Uterus (tissue), 4 donors: ENCODE data around the gene AIP. TPM values are rescaled to one million over a fixed set of nuclear protein-coding genes. Genes with fewer than 3 reads are reported as not detected.

Source experiments
- DNase-seq, 2 donors: peaks; one replicate each; pipeline ENCODE4 v3.0.0-alpha.2; 2019 to 2020
- H3K27ac ChIP-seq, 2 donors: fragments of 200-600 bp; sonication (generic); 1 replicate in 1 of 2; 2 replicates in 1 of 2; pipeline ENCODE4 v1.5.1; 2016 to 2018
- H3K27me3 ChIP-seq, 2 donors: fragments of 200-600 bp; sonication (generic); one replicate each; pipeline ENCODE4 v1.5.1; 2018 to 2019; ENCODE audit warnings: control low read depth in 1 of 2
- H3K36me3 ChIP-seq, 2 donors: fragments of 200-600 bp; sonication (generic); one replicate each; pipeline ENCODE4 v1.5.1; 2019; ENCODE audit warnings: control low read depth in 1 of 2
- H3K4me1 ChIP-seq, 2 donors: fragments of 200-600 bp; sonication (generic); one replicate each; pipeline ENCODE4 v1.5.1; 2018 to 2019; ENCODE audit warnings: control low read depth in 1 of 2
- H3K4me3 ChIP-seq, 2 donors: fragments of 200-600 bp; sonication (generic); 1 replicate in 1 of 2; 2 replicates in 1 of 2; pipeline ENCODE4 v1.5.1; 2018 to 2019; ENCODE audit warnings: mild to moderate bottlenecking in 1 of 2
- H3K9me3 ChIP-seq, 2 donors: fragments of 200-600 bp; sonication (generic); one replicate each; pipeline ENCODE4 v1.5.1; 2019; ENCODE audit warnings: control low read depth in 1 of 2
- POLR2A ChIP-seq, 2 donors: fragments of 450-650 bp; IDR thresholded peaks; one replicate each; pipeline ENCODE4 v1.6.1; 2016; ENCODE audit warnings: antibody characterized with exemption in 2 of 2, mild to moderate bottlenecking in 1 of 2, moderate library complexity in 1 of 2
- intact Hi-C: fragments of 100-400 bp; cut with DNase I; formaldehyde crosslinking; loops from one replicate; pipeline ENCODE4 v1.15.1; 2023; ENCODE audit warnings: low total_unique reads
- total RNA-seq, 4 donors: library from RNA; depleted of rRNA in 3 of 4; stranded (reverse); fragments of >200 nt in 3 of 4; gene quantifications; one replicate each; pipeline versions ENCODE4 v1.1.0 to v1.2.4, GENCODE V29; 2014 to 2023
- TF ChIP-seq, protein P1 (sequence below), 4 experiments: fragments of 200-600 bp in 2 of 4; fragments of 450-650 bp in 2 of 4; sonication (generic) in 2 of 4; IDR thresholded peaks; one replicate each; pipeline ENCODE4 v1.5.1; 2016 to 2019; ENCODE audit warnings: antibody characterized with exemption in 4 of 4, mild to moderate bottlenecking in 2 of 4, moderate library complexity in 1 of 4
- donor health status: DM: yes; HTN: yes; CAD: no.

The AIP gene
- total RNA-seq, 4 donors from 2014 or later, result 52.9 to 131 (median 85.5) TPM

DNA sequence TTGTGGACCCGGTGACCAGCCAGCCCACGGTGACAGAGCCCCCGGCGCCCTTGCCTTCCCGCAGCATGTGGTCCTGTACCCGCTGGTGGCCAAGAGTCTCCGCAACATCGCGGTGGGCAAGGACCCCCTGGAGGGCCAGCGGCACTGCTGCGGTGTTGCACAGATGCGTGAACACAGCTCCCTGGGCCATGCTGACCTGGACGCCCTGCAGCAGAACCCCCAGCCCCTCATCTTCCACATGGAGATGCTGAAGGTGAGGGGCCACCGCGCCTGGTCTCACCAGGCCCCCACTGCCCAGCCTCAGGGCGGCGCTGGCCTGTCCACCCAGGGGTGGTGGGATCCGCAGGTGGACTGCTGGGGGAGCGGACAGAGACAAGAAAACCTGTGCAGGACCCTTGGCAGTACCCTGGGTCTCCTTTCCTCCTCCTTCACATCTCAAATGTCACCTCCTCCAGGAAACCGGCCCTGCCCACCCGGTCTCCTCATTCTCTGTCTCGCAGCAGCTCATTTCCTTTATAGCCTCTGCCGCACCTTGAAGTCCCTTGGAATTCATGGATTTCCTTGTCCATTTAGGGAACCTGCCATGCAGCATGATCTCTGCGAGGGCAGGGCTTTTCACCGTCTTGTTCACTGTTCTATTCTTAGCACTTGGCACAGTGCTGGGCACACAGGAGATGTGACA is 6.5 kb downstream of the AIP start:
- no peak overlapping the region for H3K27ac ChIP-seq
- no peak for DNase-seq
- H3K27me3 ChIP-seq, result no peaks in the 10 kb centered on the region
- TF ChIP-seq, protein P1, sequence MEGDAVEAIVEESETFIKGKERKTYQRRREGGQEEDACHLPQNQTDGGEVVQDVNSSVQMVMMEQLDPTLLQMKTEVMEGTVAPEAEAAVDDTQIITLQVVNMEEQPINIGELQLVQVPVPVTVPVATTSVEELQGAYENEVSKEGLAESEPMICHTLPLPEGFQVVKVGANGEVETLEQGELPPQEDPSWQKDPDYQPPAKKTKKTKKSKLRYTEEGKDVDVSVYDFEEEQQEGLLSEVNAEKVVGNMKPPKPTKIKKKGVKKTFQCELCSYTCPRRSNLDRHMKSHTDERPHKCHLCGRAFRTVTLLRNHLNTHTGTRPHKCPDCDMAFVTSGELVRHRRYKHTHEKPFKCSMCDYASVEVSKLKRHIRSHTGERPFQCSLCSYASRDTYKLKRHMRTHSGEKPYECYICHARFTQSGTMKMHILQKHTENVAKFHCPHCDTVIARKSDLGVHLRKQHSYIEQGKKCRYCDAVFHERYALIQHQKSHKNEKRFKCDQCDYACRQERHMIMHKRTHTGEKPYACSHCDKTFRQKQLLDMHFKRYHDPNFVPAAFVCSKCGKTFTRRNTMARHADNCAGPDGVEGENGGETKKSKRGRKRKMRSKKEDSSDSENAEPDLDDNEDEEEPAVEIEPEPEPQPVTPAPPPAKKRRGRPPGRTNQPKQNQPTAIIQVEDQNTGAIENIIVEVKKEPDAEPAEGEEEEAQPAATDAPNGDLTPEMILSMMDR (IDR thresholded peaks at IDR 0.05), result no peak
- TF ChIP-seq POLR2A (IDR thresholded peaks at IDR 0.05), result no peak
- no peak overlapping the region for H3K4me3 ChIP-seq
- H3K9me3 ChIP-seq, result no peaks in the 10 kb centered on the region
- intact Hi-C loops, result no loop called here
- no peaks in the 10 kb centered on the region for H3K4me1 ChIP-seq
- H3K36me3 ChIP-seq, result no peaks in the 10 kb centered on the region

- Histone ChIP-seq H3K9me3 (no peaks in the 10 kb centered on the region), H3K27me3 (no peaks in the 10 kb centered on the region), H3K4me3 (no peak overlapping the region), H3K4me1 (no peaks in the 10 kb centered on the region), H3K27ac (no peak overlapping the region), H3K36me3 (no peaks in the 10 kb centered on the region)
- no peak for DNase-seq
- intact Hi-C loops, result no loop called here
- TF ChIP-seq POLR2A (IDR thresholded peaks at IDR 0.05), result no peak
- TF ChIP-seq, protein P1 (IDR thresholded peaks at IDR 0.05), result no peak
Observed at GRCh38 chr11:67489885-67490726, 7.3 kb downstream of the AIP start.

DNA sequence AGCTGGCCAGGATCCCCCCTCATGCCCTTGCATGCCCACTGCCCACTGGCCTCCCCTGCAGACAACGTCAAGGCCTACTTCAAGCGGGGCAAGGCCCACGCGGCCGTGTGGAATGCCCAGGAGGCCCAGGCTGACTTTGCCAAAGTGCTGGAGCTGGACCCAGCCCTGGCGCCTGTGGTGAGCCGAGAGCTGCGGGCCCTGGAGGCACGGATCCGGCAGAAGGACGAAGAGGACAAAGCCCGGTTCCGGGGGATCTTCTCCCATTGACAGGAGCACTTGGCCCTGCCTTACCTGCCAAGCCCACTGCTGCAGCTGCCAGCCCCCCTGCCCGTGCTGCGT is 7.9 kb downstream of the AIP start:
- H3K27ac ChIP-seq, result no peak overlapping the region
- H3K27me3 ChIP-seq, result no peaks in the 10 kb centered on the region
- no peak for TF ChIP-seq POLR2A (IDR thresholded peaks at IDR 0.05)
- TF ChIP-seq, protein P1 (IDR thresholded peaks at IDR 0.05), result no peak
- H3K36me3 ChIP-seq, result no peaks in the 10 kb centered on the region
- no peak for DNase-seq
- H3K9me3 ChIP-seq, result no peaks in the 10 kb centered on the region
- no peaks in the 10 kb centered on the region for H3K4me1 ChIP-seq
- H3K4me3 ChIP-seq, result no peak overlapping the region
- intact Hi-C loops, result no loop called here

DNA sequence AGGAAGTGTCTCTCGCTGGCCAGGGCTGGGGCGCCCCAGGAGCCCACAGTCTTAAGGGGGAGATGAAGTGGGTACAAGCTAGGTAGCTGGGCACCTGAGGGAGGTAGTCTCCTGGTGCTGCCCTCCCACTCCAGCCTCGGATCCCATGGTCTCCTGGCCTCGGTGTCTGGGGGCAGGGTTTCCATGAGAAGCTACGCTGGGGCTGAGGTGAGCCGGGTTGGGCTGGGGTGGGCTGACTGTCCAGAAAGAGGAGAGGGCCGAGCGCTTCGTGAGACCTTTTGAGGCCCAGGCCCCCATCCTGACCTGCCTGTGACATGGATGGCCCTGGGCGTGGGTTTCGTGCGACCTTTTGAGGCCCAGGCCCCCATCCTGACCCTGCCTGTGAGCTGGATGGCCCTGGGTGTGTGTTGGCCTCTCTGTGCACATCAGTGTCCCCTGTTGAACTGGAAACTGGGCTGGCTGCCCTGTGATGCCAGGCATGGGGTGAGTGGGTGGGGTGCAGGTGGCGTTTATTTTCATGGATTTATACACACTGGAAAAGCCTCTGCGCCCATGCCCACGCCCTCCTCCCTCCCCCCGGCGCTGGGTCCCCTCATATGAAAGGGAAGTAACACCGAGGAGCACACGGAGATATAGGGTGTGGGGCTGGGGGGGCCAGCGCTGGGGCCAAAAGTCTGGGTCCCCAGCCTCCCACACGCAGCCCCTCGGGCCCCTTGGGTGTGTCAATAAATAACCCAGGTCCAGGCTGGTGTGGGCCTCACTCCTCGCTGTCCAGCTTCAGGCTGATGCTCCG is 8.6 kb downstream of the AIP start:
- no peak for TF ChIP-seq POLR2A (IDR thresholded peaks at IDR 0.05)
- intact Hi-C loops, result no loop called here
- no peaks in the 10 kb centered on the region for H3K27me3 ChIP-seq
- no peak overlapping the region for H3K27ac ChIP-seq
- no peaks in the 10 kb centered on the region for H3K4me1 ChIP-seq
- H3K4me3 ChIP-seq, result no peak overlapping the region
- DNase-seq, result no peak
- H3K9me3 ChIP-seq, result no peaks in the 10 kb centered on the region
- H3K36me3 ChIP-seq, result no peaks in the 10 kb centered on the region

- no peaks in the 10 kb centered on the region for H3K4me1 ChIP-seq
- TF ChIP-seq, protein P1 (IDR thresholded peaks at IDR 0.05), result no peak
- TF ChIP-seq POLR2A (IDR thresholded peaks at IDR 0.05), result no peak
- H3K4me3 ChIP-seq, result no peak overlapping the region
- H3K27ac ChIP-seq, result no peak overlapping the region
- no peaks in the 10 kb centered on the region for H3K36me3 ChIP-seq
- H3K27me3 ChIP-seq, result no peaks in the 10 kb centered on the region
- H3K9me3 ChIP-seq, result no peaks in the 10 kb centered on the region
- no peak for DNase-seq
- intact Hi-C loops, result no loop called here
Observed at GRCh38 chr11:67492069-67492727, 9.4 kb downstream of the AIP start.
